Esophagus squamous epithelium (tissue), 4 donors: ENCODE data around the gene L3MBTL3.

Experiments
- CTCF ChIP-seq, 6 experiments: fragments of 450-650 bp in 4 of 6; fragments of 200-600 bp in 2 of 6; sonication (generic) in 2 of 6; IDR thresholded peaks; one replicate each; pipeline ENCODE4 v1.5.1; 2016 to 2019; ENCODE audit warnings: antibody characterized with exemption in 6 of 6, mild to moderate bottlenecking in 4 of 6, moderate library complexity in 4 of 6
- POLR2A ChIP-seq, 4 donors: fragments of 450-650 bp; IDR thresholded peaks; one replicate each; pipeline ENCODE4 v1.6.1; 2017; ENCODE audit warnings: antibody characterized with exemption in 4 of 4, mild to moderate bottlenecking in 4 of 4, moderate library complexity in 3 of 4

- no peak for TF ChIP-seq CTCF (IDR thresholded peaks at IDR 0.05)
- no peak for TF ChIP-seq POLR2A (IDR thresholded peaks at IDR 0.05)
These were observed 120.5 kb downstream of the L3MBTL3 start for GRCh38 chr6:130138909-130139242.
